22Rv1 (cell line): Measurements from ENCODE around the gene STAB1.

ENCODE experiments used
- CTCF ChIP-seq: fragments of 450-650 bp; IDR thresholded peaks from 2 replicates; pipeline ENCODE4 v1.5.1; 2017; ENCODE audit warnings: mild to moderate bottlenecking
- ZFX ChIP-seq: fragments of 450-650 bp; IDR thresholded peaks from 2 replicates; pipeline ENCODE4 v1.6.1; 2017; ENCODE audit warnings: antibody characterized with exemption, borderline replicate concordance

GRCh38 chr3:52477796-52478095, 17.4 kb upstream of the STAB1 start:
- no peak for TF ChIP-seq CTCF
- no peak for TF ChIP-seq ZFX
